ENCODE data around the gene DPY19L2.
A peak's percentile ranks its signal among the peaks of the same experiment; 100 is the strongest.
"Not testable (repeated sequence)": the region's sequence is repeated elsewhere in the genome, so short reads cannot be mapped to it uniquely, and the experiment has no call there.

DPY19L2 gene

DNA sequence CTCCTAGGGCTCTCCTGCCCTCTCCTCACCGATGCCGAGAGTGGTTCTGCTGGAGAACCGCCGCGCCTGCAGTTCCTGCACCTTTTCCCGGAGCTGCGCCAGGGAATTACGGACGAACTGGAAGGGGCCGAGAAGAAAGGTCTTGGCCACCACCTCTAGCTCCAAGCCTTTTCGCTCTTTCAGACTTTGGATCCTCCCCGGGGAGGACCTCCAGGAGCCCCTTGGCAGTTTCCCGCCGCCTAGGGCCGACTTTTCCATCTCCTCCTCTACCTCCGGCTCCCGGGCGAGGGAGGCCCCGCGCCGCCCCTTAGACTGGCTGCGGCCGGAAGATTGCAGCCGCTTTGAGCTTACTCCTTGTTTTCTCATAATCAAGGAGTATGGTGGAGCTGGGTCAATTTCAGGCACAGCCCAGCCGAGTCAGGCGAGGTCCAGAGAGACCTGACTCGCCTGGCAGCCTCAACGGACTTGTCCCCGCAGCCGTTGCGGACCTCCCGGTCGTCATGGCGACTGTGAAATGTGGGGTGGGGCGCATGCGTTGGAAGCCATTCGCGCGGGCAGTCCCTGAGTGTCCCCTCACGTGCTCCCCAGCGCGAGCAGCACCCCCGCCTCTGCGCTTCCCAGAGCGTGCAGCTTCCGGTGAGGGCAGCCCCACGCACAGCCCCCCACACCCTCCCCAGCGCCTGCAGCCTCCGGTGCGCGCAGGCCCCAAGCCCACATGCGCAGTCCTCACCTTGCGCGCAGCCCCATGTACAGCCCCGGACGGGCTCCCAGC, at the start of gene DPY19L2:
Gene DPY19L2 (minus strand): TSS at position 466 of the 772 bp plus-strand sequence. CDS start 100 bp downstream, at position 366.
- peak; percentile 27 for DNase-seq (ENCODE audit: low spot score)

DNA sequence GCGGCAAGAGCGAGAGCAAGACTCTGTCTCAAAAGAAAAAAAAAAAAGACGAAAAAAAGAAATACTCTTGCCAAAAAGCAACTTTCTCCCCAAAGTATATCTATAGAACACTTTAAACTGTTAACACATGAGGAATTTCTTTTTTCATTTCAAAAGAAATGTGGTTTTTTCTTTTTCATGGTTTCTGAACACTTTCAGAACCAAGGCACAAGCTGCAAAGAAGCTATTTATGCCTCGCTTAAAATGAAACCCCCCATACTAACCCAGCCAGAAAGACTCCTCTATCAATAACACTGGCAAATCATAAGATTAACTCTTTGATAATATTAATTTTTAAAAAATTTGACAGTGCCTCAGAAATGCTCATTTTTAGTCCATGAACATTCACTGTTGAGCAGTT, 48.6 kb upstream of the DPY19L2 start:
- not testable (repeated sequence) for DNase-seq (ENCODE audit: low spot score)

DNA sequence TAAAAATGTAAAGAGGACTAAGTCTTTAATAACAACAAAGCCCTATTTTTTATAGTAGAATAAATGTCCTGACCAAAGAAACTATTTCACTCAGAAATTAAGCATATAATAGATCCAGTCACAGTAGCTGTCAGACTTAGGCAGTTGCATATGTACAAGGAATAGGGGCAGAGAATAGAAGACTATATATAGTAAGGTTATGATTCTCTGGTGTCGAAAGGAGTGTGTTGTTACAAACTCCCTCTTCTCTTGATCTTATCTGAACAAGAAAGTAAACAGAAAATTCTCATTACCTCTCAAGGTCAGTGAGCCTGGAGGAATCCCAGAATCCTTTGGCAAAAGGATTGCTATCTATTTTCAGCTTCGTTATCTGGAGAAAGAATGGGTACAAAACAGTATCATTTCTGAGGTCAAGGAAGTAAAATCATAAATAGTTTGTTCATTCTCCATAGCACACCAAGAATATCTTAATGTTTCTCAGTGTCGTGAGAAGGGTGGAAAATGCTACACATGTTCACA, 46.9 kb upstream of the DPY19L2 start:
- not testable (repeated sequence) for DNase-seq (ENCODE audit: low spot score)

DNA sequence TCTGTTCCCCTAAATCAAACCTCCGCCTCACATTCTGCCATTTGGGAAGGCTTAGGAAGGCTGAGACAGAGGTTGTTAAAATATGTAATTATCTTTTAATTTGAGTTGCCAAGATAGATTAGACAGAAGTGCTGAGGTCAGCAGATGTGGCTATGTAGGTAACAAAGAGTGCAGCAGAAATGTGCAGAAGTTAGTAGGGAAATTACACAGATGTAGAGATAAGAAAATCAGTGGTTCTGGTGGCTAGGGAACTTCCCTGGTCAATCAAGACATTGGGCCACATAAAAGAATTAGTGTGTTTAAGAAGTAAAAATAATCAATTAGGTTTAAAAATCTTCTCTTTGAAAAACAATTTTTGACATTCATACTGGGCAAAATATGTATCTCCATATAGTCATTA, 46.1 kb upstream of the DPY19L2 start:
- DNase-seq (ENCODE audit: low spot score), result not testable (repeated sequence)

DNA sequence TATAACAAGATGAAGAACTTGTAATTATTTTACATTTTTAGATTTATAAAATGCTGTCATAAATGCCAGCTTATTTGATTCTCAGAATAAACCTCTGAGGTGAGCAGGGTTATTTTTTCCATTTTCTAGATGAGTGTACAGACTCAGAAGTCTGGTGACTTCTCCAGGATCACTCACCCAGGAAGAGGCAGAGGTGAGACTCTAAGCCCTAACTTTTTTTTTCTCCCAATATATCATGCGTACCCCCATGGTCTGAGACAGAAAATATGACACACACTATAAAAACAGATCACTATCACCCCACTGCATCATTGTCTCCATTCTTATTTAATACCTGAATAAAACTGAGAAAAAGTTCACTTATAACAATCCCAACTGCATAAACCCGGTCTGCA, 45.4 kb upstream of the DPY19L2 start:
- not testable (repeated sequence) for DNase-seq (ENCODE audit: low spot score)

DNA sequence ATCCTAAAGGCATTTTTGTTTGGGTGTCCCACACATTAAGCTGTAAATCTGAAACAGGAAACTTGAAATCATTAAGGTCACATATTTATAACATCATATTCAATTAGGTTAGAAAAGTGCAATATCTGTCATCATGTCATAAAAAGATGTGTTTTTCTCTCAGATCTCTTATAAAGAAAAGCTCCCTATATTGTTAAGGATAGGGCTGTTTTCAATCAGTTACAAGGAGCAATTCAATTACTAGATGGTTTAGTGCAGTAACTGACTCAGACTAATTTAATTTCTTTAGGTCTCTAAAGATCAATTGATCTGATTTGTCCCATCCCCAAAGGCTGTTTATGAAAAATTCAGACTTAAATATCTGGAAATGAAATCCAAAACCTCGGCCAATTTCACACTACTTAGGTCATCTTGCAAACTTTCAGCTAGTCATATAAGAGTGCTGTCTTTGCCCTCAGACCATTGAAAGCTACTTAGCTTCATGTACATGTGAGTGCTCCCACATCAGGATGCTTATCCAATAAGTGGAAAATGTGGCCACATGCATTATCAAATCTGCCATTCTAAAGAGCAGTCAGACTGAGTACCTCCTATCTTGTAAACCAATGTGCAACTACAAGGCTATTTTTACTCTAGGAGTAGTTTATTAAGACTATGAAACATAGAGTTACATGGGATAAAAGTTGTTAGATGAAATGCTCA, 44.8 kb upstream of the DPY19L2 start:
- DNase-seq (ENCODE audit: low spot score), result not testable (repeated sequence)

DNA sequence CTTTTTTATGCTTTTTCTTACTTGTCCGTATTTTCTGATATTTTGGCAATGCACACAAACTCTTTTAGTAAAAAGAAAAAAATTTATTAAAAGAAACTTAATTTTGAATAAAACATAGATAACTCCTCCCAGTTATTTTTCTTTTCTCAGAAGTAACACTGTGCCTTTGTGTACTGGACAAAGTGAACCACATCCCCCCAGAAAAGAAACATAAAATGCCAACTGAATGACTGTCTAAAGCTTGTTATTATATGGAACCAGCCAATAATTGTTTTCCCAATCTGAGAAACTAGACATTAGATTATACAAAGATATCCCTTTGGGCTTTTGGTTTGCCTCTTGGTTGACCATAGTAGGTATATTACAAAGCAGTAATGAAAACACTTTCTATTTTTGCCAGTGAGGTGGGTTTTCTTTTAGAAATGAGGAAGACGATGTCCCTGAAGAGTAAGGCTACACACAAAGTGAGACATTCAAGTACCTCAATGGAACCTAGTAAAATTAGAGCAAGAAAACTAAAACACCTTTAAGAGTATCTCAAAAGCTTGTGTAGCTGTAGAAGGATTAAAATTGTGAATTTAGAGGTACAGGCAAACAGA, 44.2 kb upstream of the DPY19L2 start:
- peak; percentile 0 for DNase-seq (ENCODE audit: low spot score)

DNA sequence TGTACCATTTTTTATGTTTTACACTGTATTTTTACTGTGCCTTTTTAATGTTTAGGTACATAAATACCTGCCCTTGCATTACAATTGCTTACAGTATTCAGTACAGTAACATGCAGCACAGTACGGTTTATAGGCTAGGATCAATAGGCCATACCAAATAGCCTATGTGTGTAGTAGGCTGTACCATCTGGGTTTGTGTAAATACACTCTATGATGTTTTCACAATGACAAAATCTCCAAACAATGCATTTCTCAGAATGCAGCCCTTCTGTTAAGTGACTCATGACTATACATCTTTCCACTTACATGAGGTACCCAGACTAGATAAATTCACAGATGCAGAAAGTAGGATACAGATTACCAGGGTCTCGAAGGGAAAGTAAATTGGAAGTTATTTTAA, 43.0 kb upstream of the DPY19L2 start:
- not testable (repeated sequence) for DNase-seq (ENCODE audit: low spot score)

DNA sequence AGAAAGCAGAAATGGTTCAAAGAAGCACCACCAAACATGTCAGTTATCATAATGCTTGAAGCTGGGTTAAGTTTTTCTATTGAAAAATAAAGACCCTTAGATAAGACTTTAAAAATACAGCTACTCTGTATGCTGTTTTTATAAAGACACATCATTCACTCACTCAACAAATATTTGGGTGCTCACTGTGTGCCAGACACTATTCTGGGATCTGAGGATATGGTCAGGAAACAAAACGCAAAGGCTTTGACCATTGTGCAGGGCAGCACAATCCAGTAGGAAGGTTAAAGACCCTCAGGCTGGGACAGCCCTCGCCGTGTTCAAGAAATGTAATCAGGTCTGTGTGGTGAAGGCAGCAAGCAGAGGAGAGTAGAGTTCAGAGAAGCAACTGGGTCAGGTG, 38.0 kb upstream of the DPY19L2 start:
- peak; percentile 0 for DNase-seq (ENCODE audit: low spot score)

DNA sequence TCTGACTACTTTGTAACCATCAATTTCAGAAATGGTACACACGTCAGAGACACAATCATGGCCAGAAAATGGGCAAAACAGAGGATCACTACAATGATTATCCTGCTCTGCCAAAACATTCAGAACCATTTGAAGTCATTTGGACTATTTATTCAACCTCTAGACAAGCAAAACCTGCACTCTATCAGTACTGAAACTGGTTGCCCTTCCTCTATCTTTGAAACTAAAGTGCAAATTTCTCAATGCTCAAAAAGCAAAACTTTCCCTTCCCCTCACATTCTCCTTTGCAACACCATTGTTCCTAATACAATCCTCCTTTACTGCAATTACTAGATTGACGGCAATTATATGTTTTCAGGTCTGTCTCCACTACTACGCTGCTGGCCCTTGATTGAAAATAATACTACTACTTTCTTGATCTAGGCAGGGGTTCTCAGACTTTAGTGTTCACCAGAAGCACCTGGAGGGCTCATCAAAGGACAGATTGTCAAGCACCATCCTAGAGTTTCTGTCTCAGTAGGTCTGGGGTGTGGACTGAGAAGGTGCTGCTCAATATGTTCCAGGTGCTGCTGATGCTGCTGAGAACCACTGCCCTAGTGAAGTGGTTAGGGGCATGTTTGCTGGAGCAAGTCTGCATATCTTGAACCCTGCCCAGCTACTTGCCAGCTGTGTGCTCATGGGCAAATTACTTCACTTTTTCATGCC, 31.5 kb upstream of the DPY19L2 start:
- DNase-seq (ENCODE audit: low spot score), result not testable (repeated sequence)

DNA sequence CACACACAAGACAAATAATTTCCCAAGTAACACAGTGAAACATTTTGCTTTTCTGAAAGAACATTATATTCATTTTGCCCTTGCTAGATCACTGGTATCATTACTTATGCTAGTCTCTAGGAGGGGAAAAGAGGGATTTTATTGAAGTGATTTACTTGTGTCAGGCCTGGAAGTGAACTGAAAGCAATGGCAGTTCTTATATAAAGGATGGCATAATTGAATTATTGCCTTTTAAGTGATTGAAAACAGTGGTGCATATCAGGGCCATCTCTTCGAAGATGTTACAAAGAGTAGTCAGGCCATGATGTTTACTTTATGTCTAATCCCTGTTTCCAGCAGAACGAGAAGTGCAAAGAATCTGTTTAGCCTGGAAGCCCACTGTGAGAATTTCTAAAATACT, 30.7 kb upstream of the DPY19L2 start:
- DNase-seq (ENCODE audit: low spot score), result not testable (repeated sequence)

DNA sequence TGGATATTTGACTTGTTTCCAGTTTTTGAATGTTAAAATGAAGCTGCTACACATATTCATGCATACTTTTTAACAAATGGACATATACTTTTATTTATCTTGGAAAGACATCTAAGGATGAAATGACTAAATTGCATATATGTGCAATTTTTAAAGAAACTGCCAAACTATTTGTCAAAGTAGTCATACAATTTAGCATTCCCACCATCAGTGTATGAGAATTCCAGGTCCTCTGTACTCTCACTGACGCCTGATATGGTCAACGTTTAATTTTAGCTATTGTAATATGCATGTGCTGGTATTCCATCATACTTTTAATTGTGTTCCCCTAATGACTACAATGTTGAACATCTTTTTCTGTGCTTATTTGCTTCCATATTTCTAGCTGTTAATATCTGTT, 22.5 kb upstream of the DPY19L2 start:
- not testable (repeated sequence) for DNase-seq (ENCODE audit: low spot score)

DNA sequence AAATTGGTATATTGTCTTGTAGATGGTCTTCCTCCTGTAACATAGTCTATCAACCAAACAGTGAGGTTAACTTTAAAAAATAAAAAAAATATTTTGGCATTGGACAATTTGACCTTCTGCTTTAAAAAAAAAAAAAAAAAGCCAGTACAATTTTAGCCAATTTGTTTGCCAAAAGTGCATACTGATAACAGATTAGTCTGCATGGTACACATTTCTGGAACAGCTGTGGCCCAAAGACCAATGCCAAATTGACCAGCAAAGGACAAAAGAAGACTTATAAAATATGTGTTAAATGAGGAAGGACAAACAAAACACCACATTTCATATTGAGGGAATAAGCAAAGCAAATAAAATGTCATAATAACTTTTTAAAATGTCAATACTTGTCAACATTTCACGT, 20.8 kb upstream of the DPY19L2 start:
- not testable (repeated sequence) for DNase-seq (ENCODE audit: low spot score)

DNA sequence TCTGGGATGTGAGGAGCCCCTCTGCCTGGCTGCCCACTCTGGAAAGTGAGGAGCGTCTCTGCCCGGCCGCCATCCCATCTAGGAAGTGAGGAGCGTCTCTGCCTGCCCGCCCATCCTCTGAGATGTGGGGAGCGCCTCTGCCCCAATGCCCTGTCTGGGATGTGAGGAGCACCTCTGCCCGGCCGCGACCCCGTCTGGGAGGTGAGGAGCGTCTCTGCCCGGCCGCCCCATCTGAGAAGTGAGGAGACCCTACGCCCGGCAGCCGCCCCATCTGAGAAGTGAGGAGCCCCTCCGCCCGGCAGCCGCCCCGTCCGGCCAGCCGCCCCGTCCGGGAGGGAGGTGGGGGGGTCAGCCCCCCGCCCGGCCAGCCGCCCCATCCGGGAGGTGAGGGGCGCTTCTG, 18.3 kb upstream of the DPY19L2 start:
- not testable (repeated sequence) for DNase-seq (ENCODE audit: low spot score)

DNA sequence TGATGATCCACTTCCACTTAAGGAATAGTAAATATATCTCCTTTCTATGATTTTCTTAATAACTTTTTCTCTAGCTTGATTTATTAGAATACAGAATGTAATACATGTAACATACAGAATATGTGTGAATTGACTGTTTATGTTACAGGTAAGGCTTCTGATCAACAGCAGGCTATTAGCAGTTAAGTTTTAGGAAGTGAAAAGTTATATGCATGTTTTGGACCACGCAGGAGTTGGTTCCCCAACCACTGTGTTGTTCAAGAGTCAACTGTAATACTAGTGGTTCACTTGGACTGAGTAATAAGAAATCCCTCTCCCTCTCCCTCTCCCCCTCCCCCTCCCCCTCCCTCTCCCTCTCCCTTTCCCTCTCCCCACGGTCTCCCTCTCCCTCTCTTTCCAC, 17.5 kb upstream of the DPY19L2 start:
- DNase-seq (ENCODE audit: low spot score), result not testable (repeated sequence)

DNA sequence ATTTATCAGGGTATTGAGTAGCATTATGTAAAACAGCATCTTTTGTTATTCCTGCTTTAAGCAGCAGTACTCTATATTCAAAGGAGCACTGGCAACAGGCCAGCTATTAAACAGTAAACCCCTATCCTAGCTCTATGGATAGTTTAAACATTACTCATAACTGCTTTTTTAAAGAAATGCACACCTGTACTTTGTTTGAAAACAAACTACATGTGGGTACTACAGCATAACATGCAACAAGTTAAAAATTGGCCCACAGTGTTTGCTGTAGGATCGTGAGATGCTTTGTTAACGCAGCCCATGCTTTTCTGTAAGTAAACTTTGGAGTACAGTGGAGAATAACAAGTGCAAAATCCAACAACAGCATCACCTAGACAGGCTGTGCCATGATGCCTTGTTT, 14.3 kb upstream of the DPY19L2 start:
- DNase-seq (ENCODE audit: low spot score), result not testable (repeated sequence)

DNA sequence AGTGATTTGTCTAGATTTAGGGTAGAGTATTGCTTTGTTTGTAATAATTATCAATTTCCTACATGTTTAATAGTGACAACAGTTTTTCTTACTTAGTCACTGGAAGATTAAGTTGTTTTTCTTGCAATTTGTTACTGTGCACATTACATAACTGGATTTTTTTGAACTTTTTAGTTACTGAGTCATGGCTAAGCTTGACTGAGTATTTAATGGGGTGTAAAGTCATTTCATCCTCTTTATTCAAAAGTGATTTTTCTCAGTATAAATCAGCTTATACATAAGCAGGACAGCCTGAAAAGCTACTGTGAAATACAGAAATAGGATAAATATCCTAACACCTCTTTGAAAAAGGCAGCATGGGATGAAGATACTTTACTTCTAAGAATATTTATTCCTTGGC, 12.5 kb upstream of the DPY19L2 start:
- not testable (repeated sequence) for DNase-seq (ENCODE audit: low spot score)

DNA sequence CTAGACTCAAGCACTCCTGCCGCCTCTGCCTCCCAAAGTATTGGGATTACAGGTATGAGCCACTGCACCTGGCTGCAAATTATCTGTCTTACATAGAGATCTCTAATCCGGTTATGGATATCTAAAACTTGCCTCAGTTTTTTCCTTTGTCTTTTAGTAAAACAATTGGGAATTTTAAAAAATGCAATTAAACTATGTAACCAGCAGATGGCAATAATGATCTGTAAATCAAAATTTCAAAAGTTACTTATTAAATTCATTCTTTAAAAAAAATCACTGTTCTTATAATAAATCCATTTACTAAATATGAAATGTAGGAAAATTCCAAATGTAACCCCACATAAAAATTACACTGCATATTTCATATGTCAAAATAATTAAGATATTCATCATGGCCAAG, 4.3 kb upstream of the DPY19L2 start:
- DNase-seq (ENCODE audit: low spot score), result not testable (repeated sequence)

DNA sequence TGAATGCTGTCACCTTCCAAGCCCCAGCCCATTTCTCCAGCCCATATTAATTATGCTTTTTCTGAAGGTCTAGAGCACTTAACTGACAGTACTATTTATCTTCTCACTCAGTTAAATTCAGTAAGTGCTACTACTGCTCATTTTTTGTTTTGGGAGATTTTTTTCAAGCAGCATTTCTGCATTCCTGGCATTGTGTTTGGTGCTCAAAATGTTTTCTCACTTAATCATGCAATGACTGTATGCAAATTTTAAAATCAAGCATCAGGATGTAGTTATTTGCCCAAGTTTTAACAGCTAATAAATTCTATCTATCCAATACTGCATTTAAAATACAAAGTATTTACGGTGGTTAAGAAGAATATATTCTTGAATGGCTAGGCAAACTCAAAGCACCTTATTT, 1.6 kb upstream of the DPY19L2 start:
- DNase-seq (ENCODE audit: low spot score), result not testable (repeated sequence)

DNA sequence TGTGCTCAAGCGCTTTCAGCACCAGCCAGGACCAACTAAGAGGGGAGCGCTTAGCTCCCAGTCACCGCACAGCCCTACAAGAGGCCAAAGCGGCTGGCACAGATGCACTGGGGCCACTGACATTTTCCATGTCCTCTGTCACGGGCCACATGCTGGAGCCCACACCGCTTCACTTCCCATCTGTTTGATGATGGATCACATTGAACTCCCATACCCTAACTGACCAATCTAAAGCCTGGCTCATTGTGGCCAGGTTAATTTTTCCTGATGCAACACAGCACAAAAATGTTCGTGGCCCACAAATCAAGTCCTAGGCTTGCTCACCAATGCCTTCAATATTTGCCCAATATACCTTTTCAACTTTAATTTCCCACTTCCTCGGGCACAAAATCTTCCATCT, 1.1 kb upstream of the DPY19L2 start:
- DNase-seq (ENCODE audit: low spot score), result not testable (repeated sequence)

DNA sequence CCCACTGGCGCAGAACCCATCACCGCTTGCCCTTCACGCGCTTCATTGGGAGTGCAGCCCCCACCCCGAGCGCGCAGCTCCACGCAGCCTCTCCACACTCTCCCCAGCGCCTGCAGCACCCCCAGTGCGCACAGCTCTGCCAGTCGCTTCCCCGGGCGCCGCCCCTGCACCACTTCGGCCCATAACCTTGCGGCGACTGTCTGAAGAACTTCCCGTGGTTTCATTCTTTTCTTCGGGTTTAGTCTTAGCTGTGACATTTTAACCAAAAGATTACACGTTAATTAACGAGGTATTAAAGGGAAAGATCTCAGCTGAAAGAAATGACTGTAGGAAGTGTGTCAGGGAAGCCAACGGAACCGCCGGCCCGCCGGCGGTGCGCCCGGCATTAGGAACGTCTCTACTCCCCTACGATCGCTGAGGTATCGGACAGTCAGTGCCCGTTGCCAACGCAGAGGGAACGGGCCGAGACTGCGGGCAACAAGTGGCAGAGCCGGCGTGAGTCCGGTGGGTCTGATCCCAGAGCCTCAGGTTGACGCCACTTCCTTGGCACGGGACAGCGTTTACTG, 590 bp upstream of the DPY19L2 start:
- peak; percentile 4 for DNase-seq (ENCODE audit: low spot score)

DNA sequence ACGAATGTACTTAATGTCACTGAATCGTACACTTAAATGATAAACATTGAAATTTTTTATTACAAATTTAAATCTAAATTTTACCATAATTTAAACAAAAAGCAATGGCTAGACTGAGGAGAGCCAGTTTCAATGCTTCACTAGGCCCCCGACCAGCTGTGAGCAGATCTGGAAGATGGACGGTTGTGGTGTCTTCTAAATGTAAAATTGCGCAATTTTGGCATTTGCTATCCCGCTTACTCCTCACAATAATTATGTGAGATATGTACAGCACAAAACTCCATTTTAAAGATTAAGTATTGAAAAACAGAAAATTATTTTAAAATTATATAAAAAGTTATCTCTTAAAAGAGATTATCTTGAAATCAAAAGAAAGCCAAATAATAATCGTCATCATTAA, 5.3 kb downstream of the DPY19L2 start:
- not testable (repeated sequence) for DNase-seq (ENCODE audit: low spot score)

Measured in hepatic stellate cell (primary cell).